T-helper 2 cell (primary cell): ENCODE results near the gene FGF18.

ENCODE experiments used
- DNase-seq, 5 experiments: peaks; one replicate each; pipeline versions ENCODE4 v3.0.0 to v3.0.0-alpha.2; 2012 to 2022

The FGF18 gene

GRCh38 chr5:171505473-171506043 lies 86.1 kb downstream of the FGF18 start:
- no peak for DNase-seq

GRCh38 chr5:171506951-171507350 lies 87.5 kb downstream of the FGF18 start:
- no peak for DNase-seq
